ENCODE results near the gene KRT12.

Gene KRT12

DNA sequence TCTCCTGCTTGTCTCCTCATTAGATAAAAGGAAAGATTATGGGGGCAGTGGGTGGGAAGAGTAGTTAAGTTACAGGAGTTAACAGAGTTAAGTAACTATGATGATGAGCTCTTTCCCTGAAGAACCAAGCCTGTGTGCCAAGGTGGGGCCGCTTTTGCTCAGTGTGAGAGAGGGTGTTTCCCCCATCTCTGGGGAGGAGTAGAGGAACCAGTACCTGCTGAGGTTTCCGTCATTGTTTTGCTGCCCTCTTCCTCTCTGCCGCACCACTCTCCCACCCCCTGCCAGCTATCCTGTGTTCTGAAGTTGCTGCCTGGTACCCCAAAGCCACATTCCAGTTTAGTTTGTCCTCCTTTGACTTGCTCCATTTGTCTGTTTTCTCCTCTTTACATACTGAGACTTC is 23.8 kb downstream of the KRT12 start:
- no peak for DNase-seq (ENCODE audit: low read depth)

DNA sequence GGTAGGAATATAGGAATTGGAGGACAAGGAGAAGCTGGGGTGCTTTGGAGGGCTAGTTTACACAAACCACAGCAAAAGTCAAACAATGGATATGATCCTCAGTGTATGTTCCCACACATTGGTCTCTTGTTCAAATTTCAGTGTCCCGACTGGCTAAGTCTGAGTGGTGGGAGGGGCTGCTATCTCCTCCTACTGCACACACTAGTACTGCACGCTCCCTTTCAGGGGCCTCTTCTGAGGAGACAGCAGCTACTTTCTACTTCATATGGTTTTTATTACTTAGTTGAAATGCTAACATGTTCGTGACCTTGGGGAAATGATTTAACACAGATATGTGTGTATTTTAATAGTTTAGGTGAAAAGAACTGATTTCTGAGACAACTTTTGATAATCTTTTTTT is 25.8 kb downstream of the KRT12 start:
- no peak for DNase-seq (ENCODE audit: low read depth)

DNA sequence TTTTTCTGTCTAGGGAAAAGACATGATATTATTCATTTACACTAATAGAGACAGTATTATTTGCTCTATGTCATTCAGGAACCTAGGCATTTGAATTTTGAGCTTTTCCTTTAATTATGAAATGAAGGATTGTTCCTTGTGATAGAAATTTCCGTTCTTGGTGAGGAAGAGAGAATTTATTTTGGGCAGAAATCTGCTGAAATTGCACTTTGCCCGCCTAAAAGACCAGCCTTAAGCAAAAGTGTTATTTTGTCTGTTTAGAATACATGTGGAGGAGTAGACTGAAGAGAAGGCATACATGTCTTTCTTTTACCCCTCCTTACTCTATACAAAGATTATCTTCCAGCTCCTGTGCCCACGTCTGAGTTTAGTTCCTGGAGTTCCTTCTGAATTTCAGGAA is 27.8 kb downstream of the KRT12 start:
- DNase-seq (ENCODE audit: low read depth), result no peak

DNA sequence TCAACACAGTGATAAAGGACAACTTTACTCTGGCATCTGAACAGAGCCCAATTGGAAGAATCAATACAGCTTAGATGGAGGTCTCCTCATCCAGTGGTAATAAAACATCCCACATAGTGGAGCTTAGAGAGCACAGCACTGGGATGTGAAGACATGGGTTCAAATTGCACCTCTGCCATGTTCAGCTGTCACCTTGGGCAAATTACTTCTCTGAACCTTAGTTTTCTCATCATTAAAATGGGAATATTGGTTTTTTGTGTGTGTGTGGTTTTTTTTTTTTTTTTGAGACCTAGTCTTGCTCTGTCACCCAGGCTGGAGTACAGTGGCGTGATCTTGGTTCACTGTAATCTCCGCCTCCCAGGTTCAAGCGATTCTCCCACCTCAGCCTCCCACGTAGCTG is 31.0 kb downstream of the KRT12 start:
- DNase-seq (ENCODE audit: low read depth), result no peak

DNA sequence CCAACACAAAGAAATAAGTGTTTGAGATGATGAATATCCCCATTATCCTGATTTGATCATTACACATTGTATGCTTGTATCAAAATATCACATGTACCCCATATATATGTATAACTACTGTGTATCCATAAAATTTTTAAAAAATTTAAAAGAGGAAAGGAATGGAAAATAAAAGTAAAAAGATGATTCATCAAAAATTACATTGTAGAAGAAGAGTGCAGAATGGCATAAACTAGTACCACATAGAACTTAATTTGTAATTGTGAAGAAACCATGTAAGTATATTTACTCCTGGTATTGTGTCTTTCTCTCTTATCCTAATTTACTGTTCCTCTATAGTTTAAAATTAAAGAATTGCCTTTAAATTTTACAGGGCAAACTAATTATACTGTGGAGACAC is 33.1 kb downstream of the KRT12 start:
- no peak for DNase-seq (ENCODE audit: low read depth)

DNA sequence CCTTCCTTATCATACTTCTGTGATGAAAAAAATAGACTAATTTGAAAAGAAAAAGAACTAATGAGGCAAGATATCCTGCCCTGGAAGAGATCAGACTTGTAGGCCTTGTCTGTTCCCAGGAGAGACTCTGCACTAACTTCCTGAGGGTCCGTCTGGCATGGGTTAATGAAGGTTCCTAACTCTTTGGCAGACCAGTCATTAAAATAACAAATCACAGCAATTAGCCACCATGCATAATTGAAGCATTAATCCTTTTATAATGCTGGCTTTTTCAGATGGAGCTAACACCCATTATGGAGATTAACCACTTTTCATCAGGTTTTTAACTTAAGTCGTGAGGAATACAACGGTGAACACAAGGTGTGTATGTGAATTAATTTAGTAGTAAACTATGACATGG is 34.2 kb downstream of the KRT12 start:
- DNase-seq (ENCODE audit: low read depth), result no peak

DNA sequence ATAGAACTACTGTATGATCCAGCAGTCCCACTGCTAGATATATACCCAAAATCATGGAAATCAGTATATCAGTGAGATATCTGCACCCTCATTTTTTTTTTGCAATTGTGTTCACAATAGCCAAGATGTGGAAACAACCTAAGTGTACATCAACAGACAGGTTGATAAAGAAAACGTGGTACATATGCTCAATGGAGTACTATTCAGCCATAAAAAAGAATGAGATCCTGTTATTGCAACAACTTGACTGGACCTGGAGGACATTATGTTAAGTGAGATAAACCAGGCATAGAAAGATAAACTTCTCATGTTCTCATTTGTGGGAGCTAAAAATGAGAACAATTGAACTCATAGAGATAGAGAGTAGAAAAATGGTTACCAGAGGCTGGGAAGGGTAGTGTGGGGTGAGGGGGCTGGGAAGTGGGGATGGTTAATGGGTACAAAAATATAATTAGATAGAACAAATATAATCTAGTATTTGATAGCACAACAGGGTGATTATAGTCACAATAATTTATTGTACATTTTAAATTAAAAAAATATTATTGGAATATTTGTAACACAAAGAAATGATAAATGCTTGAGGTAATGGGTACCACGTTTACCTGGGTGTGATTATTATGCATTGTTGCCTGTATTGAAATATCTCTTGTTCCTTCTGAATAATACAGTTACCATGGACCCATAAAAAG is 36.8 kb downstream of the KRT12 start:
- no peak for DNase-seq (ENCODE audit: low read depth)

DNA sequence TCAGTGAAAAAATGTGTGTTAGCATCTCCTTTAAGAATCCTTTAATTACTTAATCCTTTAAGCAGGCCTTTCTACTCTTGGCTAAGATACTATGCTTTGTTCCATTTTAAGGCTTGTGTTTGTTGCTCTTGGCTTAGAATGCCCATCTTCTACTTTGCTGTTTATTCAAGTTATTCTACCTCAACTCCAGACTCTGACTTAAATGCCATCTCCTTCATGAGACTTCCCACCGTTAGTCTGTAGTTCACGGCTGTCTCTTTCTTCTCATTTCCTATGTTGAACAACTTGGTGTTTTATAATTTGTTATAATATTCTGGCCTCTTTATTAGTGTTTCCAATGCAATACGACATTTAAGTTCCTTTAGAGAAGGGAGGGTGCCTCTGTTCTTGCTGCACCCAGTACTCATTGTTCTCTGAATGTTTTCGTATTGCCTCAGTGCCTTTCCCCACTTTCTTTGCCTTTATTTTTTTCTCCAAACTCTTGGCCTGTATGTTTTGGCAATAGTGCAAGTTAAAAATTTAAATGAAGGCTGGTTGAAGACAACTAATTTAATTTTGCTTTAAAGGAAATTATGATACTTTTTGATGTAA is 38.5 kb downstream of the KRT12 start:
- DNase-seq (ENCODE audit: low read depth), result no peak

DNA sequence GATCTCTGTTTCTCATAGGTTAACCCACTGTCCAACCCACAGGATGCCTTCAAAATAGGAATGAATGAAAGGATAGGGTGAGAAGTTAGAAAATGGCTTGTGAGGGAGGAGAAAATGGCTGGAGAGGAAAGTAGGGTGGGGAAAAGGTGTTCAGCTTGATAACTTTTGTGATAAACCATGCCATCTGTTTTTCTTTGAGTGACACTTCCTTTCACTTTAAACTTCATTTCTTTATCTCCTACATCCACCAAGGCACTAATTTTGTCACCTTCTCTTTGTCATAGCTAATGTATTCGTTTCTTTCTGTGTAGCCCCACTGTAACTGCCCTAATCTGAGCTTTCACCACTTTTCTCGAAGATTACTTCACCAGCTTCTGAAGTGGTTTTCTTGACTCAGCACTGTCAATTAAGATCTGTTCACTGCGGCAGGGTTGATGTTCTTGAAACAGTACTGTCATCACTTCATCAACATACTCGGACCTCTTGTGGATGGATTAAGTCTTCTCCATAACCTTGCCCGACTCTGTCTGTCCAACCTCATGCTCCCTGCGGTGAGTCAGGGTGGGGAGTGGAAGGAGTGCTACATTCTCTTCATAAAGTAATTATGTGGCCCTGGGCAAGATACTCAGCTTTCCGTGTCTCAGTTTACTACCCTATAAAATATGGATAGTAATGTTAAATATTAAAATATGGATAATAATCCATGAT is 39.1 kb downstream of the KRT12 start:
- DNase-seq (ENCODE audit: low read depth), result no peak

DNA sequence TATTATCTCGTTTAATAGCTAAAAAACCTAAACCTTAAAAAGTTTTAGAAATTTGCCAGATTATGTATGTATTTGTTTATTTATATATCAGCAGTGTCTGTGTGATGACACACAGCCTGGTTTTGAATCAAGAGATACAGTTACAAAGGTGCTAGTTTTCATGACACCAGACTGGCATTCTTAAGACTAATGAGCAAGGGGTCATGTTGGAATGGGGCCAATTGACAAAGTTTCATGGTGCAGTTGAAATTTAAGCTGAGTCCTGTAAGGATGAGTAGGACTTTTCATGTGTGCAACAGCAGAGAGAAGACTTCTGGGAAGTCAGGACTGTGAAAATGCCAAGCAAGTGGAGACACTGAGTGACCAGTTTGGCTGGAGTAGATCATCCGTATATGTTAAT is 41.4 kb downstream of the KRT12 start:
- DNase-seq (ENCODE audit: low read depth), result no peak

DNA sequence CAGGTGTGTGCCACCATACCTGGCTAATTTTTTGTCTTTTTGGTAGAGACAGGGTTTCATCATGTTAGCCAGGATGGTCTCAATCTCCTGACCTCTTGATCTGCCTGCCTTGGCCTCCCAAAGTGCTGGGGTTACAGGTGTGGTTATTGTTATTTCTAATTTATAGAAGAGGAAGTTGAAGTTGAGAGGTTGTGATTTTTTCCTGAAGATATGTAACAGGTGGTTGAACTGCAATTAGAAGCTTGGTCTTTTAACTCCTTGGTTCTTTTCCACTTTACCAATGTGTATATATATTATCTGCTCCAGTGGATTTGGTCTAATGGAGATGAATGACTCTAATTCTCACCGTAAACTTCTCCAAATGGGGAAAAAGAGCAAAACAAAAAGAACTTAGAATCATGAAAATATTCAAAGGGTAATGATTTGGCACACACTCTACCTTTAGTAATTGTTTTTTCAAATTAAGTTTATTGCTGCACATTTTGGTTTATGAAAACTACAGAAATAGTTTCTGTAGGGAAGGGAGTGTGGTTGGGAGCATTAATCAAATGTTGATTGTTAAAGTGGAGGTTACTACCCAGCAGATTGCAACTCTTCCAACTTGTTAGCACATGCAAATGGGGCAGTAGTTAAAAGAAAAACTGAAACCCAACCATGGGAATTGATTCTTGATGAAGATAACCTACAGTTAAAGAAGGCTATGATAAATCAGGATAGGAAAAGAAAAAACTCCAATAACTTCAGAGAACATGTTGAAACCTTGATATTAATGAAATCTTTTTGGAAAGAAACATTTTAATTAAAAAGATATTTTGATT is 42.8 kb downstream of the KRT12 start:
- DNase-seq (ENCODE audit: low read depth), result no peak

DNA sequence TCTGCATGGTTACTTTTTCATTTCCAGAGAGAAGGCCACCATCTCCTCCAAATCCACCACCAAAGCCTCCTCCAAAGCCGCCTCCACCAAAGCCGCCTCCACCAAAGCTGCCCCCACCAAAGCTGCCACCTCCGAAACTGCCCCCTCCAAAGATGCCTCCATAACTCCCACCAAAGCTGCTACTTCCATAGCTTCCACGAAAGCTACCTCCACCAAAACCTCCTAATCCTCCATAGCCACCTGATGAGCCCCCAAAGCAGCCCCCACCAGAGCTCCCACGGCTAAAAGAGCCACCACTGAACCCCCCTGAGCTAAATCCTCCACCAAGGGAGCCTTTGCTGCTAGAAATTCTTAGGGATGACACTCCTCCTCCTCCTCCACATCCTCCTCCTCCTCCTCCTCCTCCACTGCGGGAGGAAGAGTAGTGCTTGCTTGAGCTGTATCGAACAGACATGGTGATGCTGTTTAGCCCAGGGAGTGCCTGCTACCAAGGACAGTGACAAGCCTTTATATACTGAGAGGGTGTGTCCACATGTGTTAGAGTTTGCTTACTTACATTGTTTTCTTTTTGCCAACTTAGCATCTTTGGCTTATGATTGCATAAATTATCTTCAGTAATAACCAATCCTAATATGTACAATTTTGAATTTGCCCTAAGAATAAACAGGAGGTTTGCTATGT is 44.8 kb downstream of the KRT12 start, which contains the start of gene KRT10:
Gene KRT10 (minus strand): TSS at position 483 of the 681 bp plus-strand sequence. CDS start 29 bp downstream, at position 454.
- DNase-seq (ENCODE audit: low read depth), result no peak

DNA sequence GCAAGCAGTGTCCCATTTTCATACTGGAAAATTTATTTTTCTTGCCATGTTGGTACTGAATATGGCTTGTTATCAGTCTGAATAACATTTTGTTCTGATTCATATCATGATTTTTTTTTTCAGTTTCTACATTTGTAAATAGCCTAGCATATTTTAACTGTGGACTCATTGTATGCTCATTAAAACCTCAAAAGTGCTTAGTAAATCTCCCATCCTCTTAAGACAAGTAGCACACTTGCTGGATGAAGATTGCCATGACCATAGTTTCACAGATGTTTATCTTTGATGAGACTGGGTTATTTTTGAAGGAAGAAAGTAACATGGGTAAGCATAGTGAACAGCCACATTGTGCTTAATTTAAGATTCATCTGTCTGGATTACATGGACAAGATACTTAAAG is 45.5 kb downstream of the KRT12 start:
- no peak for DNase-seq (ENCODE audit: low read depth)

DNA sequence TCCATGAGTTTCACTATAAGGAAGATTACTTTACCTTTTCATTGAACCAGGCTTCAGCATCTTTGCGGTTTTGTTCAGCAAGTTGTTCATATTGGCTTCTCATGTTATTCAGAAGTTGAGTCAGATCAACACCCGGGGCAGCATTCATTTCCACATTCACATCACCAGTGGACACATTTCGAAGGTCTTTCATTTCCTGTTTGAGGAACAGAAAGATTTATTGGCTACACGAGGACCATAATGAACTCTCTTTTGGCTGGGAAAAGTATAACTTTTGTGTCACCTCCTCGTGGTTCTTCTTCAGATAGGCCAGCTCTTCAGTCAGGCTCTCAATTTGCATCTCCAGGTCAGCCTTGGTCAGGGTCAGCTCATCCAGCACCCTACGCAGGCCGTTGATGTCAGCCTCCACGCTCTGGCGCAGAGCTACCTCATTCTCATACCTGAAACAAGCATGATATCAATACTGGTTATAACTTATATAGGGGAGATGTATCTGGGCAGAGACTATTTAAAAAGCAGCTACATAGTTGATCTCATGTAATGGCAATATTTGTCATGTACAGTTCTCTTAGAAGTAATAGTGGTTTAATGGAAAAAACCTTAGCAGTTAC is 46.7 kb downstream of the KRT12 start:
- DNase-seq (ENCODE audit: low read depth), result no peak

DNA sequence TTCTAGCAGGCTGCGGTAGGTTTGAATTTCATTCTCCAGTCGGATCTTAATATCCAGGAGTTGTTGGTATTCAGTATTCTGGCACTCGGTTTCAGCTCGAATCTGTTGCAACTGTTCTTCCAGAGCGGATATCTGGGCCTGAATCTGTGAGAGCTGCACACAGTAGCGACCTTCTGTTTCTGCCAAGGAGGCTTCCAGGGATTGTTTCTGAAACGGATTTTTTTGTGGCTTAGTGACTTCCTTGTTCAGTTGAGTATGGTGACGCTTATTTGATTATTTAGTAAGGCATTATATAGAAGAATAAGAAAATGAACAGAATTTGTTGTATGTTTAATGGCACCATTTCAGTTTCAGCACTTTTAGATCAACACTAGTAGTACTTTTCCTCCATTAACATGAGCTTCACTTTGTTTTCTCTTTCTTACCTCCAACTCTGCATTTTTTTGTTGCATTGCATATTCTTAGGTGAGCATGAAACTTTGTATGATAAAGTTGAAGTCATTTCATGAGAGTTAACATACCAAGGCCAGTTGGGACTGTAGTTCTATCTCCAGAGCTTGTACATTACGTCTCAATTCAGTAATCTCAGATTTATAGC is 47.4 kb downstream of the KRT12 start:
- DNase-seq (ENCODE audit: low read depth), result no peak

DNA sequence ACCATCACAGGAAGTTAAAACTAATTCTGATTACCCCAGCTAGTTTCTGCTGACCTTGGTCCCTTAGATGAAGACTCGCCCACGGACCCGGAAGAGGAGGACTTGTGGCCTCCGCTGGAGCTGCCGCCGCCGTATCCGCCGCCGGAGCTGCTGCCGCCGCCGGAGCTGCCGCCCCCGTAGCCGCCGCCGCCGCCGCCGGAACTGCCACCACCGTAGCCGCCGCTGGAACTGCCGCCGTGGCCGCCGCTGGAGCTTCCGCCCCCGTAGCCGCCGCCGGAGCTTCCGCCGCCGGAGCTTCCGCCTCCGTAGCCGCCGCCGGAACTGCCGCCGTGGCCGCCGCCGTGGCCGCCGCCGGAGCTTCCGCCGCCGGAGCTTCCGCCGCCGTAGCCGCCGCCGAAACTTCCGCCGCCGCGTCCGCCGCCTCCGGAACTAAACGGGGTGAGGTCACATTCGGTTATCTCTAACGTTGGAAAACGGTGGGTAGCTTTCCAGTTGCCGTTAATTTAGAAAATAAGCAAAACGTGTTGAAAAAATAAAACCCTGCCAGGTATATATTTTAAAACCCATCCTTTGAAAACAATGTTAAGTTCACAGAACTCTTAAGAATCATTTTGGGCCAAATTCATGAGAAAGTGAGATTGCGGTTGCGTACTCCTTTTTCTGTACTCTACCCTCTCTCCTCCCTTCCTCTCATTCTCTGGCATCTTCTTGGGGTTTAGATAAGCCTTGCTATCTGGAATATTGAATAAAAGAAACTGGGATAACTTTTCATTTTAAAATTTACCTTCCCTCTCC is 48.1 kb downstream of the KRT12 start:
- peak; percentile 79 for DNase-seq (ENCODE audit: low read depth)

DNA sequence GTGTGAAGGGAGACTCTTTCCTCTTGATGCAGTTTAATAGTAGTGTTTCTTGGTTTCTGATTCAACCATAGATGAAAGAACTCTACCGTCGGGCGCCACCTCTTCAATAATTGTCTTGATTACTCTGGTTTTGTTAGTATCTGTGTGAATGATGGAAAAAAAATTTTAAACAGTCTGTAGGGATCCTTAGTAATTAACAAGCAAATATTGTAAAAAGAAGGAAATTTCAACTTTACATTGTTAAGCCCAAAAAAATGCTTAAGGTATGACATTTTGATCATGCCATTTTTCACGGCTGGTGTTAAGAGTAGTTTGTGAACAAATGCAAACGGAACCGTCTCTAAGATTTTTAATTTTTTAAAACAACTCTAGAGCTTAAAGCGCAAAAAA is 48.7 kb downstream of the KRT12 start:
- DNase-seq (ENCODE audit: low read depth), result no peak

DNA sequence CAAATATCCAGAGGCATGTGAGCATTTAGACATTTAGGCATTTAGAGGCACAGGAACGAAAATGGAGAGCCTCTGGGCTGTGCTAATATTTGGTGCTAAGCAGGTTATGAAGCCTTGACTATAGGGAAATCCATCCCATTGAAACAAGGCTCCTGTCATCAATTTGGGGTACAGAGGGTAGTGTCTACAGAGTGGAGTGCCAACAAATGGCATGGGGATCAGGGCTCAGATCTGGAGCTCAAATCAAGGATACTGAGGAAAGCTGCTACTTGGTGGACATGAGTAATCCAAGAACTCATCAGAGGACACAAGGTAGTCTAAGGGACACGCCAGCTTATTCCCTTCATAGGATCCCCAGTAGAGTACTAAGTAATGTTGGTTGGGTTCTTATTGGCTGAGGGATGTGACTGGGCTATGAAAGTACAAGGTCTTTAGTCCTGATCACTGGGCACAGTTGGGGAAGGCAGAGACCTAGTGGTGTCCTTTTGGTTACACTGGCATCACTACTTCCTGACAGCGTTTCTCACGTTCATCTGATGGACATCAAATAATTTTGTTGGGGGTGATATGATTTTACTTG is 49.8 kb downstream of the KRT12 start:
- no peak for DNase-seq (ENCODE audit: low read depth)

DNA sequence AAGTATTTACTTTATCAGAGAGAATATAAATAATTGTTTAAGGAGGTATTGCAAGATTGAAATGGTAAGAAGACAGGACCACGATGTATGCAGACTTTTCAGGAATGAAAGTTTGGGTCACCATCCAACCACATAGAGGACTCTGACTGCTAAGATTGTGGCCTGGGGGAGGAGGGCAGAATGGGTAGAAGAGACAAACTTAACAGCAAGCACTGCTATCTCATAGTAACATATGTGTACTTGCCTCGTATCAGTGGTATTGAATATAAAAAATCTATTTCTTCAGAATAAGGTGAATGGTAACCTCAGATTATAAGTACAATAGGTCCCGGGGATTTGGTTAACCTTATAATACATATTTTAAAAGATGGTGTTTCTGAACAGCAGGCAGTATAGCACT is 50.5 kb downstream of the KRT12 start:
- no peak for DNase-seq (ENCODE audit: low read depth)

DNA sequence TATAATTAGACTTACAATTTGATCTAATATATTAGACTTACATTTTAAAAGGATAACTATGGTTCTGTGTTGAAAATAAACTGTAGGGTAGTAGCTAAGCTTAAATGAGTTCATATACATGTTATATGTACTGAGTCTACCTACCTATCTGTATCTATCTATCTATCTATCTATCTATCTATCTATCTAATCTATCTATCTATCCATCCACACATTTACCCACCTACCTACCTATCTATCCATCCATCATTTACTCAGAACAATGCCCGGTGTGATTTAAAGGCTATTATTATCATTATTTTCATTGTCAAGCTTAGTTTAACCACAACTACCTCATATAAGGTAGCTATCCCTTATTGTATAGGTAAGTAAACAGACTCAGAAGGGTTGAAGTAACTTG is 51.6 kb downstream of the KRT12 start:
- DNase-seq (ENCODE audit: low read depth), result no peak

Data from stimulated activated CD4-positive, alpha-beta T cell treated with anti-CD3 and anti-CD28 coated beads, Interleukin-2, amount 100 ng/mL, for 4 hours (primary cell).